ENCODE results near the gene AGGF1. TPM values are rescaled to one million over a fixed set of nuclear protein-coding genes. Genes with fewer than 3 reads are reported as not detected.
A peak's percentile ranks its signal among the peaks of the same experiment; 100 is the strongest.
"Not testable (repeated sequence)": the region's sequence is repeated elsewhere in the genome, so short reads cannot be mapped to it uniquely, and the experiment has no call there.

The AGGF1 gene
- polyA plus RNA-seq, 3 donors, result 32.5 to 34.0 (median 33.5) TPM

- no peak for DNase-seq (ENCODE audit: low read depth in 3 of 3, low spot score in 2 of 3)
These were observed 7.4 kb upstream of the AGGF1 start for GRCh38 chr5:77022511-77023417.

GRCh38 chr5:77024490-77024889 is 5.7 kb upstream of the AGGF1 start:
- DNase-seq (ENCODE audit: low read depth in 3 of 3, low spot score in 2 of 3), result no peak

- DNase-seq (ENCODE audit: low read depth in 3 of 3, low spot score in 2 of 3), result no peak
These were observed 1.4 kb upstream of the AGGF1 start for GRCh38 chr5:77028631-77029375.

GRCh38 chr5:77029376-77029885 is 773 bp upstream of the AGGF1 start:
- DNase-seq (ENCODE audit: low read depth in 3 of 3, low spot score in 2 of 3), result no peak

GRCh38 chr5:77031891-77032290 is 1.7 kb downstream of the AGGF1 start:
- no peak for DNase-seq (ENCODE audit: low read depth in 3 of 3, low spot score in 2 of 3)

GRCh38 chr5:77032635-77033034 is 2.4 kb downstream of the AGGF1 start:
- no peak for DNase-seq (ENCODE audit: low read depth in 3 of 3, low spot score in 2 of 3)

- no peak for DNase-seq (ENCODE audit: low read depth in 3 of 3, low spot score in 2 of 3)
These were observed 3.1 kb downstream of the AGGF1 start for GRCh38 chr5:77033338-77033737.

GRCh38 chr5:77035950-77036349 is 5.7 kb downstream of the AGGF1 start:
- no peak for DNase-seq (ENCODE audit: low read depth in 3 of 3, low spot score in 2 of 3)

GRCh38 chr5:77046416-77047073 is 16.3 kb downstream of the AGGF1 start:
- no peak for DNase-seq (ENCODE audit: low read depth in 3 of 3, low spot score in 2 of 3)

- no peak for DNase-seq (ENCODE audit: low read depth in 3 of 3, low spot score in 2 of 3)
These were observed 33.8 kb downstream of the AGGF1 start for GRCh38 chr5:77064040-77064439.

- no peak for DNase-seq (ENCODE audit: low read depth in 3 of 3, low spot score in 2 of 3)
These were observed 35.1 kb downstream of the AGGF1 start for GRCh38 chr5:77065256-77065655.

- no peak for DNase-seq (ENCODE audit: low read depth in 3 of 3, low spot score in 2 of 3)
These were observed 36.0 kb downstream of the AGGF1 start for GRCh38 chr5:77066184-77066583.

GRCh38 chr5:77066823-77067442 is 36.7 kb downstream of the AGGF1 start:
- no peak for DNase-seq (ENCODE audit: low read depth in 3 of 3, low spot score in 2 of 3)

GRCh38 chr5:77073667-77074066 is 43.5 kb downstream of the AGGF1 start:
- no peak for DNase-seq (ENCODE audit: low read depth in 3 of 3, low spot score in 2 of 3)

- DNase-seq (ENCODE audit: low read depth in 3 of 3, low spot score in 2 of 3), result no peak
These were observed 44.5 kb downstream of the AGGF1 start for GRCh38 chr5:77074745-77075144.

- DNase-seq (ENCODE audit: low read depth in 3 of 3, low spot score in 2 of 3), result peak in 1 of 3 donors; percentile 53
These were observed 47.0 kb downstream of the AGGF1 start for GRCh38 chr5:77076961-77077828.

GRCh38 chr5:77077829-77078176 is 47.6 kb downstream of the AGGF1 start:
- DNase-seq (ENCODE audit: low read depth in 3 of 3, low spot score in 2 of 3), result no peak

GRCh38 chr5:77080479-77080878 is 50.3 kb downstream of the AGGF1 start:
- DNase-seq (ENCODE audit: low read depth in 3 of 3, low spot score in 2 of 3), result not testable (repeated sequence)

- no peak for DNase-seq (ENCODE audit: low read depth in 3 of 3, low spot score in 2 of 3)
These were observed 50.7 kb downstream of the AGGF1 start for GRCh38 chr5:77080905-77081304.

GRCh38 chr5:77082280-77082679 is 52.1 kb downstream of the AGGF1 start:
- no peak for DNase-seq (ENCODE audit: low read depth in 3 of 3, low spot score in 2 of 3)

Measured in right renal cortex interstitium (tissue), 3 donors.